GM19468 (cell line): ENCODE results near the gene CD1E.
"Not testable (repeated sequence)": the region's sequence is repeated elsewhere in the genome, so short reads cannot be mapped to it uniquely, and the experiment has no call there.

Source experiments
- ATAC-seq: cut with Tn5 transposase; IDR thresholded peaks from one replicate; pipeline ENCODE4 v1.9.1; 2021; ENCODE audit warnings: mild to moderate bottlenecking, moderate library complexity, moderate number of reproducible peaks; ENCODE audit not compliant: unreplicated experiment; ENCODE audit errors: extremely low read depth

Gene CD1E

DNA sequence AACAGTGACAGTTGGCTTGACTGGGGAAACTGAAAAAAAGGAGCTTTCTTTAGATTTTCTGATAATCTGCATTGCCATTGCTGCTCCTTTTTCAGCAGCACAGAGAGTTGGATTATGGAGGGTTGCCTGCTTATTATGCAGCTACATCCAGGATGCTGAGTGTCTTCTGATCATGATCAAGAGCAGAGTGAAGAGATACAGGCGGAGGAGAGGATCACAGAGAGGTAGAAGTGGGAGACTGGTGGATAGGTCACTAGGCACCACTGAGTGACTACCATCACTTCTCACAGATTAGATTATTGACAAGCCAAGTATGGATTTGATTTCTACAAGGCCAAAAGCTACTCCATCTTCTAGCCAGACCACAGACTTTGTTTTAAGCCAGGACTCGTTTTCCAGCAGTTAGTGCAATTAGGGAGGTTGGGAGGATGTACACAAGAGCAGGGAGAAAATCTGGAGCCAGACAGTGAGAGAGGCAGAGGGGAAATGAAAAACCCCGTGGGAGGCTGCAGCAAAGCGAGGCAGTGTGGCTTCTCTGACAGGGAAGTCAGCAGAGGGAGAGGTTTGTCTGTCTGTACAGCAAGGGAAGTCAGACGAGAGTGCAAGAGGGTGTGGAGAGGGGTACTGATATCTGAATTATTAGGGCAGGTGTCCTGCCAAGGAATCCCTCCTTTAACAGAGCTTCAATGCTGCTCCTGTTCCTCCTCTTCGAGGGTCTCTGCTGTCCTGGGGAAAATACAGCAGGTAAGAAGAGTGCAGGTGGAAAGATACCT is at the start of gene CD1E:
CD1E (plus strand) TSS at position 592 of the 773 bp plus-strand sequence; CDS start at position 687, 95 bp downstream.
- ATAC-seq = no peak

DNA sequence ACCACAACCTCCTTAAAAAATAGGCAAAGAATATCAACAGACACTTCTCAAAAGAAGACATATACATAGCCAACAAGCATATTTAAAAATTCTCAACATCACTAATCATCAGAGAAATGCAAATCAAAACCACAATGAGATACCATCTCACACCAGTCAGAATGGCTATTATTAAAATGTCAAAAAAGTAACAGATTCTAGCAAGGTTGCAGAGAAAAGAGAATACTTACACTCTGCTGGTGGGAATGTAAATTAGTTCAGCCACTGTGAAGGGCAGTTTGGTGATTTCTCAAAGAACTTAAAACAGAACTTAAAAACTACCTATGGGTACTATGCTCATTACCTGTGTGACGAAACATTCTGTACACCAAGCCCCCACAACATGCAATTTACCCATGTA is 43.1 kb upstream of the CD1E start:
- no peak for ATAC-seq

DNA sequence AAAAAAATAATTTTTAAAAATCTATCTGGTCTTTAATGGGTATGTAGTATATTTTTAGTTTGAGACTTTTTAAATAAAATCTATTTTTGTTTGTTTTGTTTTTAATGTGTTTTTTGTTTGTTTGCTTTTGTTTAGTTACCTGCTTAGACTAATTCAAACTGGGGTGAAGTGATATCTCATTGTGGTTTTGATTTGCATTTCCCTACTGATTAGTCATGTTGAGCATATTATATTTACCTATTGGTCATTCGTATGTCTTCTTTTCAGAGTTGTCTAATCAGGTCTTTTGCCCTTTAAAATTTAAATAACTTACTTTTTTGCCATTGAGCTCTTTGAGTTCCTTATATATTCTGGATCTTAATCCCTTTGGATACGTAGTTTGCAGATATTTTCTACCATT is 42.6 kb upstream of the CD1E start:
- no peak for ATAC-seq

DNA sequence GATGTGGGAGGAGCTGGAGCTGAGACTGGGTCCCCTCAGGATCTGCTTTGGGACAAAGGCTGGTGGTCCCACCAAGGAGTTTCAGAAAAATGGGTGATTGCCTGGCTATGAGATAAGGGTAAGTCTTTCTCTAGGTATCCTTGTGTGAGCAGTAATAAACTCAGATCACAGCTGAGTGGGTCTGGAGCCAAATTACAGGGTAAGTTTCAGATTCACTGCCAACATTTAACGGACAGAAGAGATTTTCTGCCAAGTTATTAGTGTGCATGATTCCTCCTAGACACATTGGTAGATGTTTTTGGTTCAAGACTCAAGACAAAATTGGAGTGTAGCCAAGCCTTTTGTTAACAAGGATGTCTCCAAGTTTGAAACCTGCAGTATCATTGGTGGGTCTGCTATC is 29.8 kb upstream of the CD1E start:
- no peak for ATAC-seq

DNA sequence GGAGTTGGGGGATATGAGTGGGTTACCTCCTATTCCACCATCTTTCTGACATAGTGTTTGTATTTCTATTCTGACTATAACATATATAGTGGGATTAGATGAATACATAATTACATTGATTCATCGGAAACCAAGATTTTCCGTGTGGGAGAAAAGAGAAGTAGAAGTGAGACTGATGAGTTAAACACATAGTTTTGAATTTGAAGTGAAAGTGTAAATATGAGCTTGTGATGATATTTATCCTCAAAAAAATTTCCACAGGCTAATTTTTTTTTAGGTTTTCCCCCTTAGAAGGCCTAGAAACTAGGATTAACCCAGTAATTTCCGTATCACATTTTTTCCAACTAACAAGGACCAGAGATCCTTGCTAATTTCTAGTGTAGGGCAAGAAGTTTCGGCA is 29.3 kb upstream of the CD1E start:
- no peak for ATAC-seq

DNA sequence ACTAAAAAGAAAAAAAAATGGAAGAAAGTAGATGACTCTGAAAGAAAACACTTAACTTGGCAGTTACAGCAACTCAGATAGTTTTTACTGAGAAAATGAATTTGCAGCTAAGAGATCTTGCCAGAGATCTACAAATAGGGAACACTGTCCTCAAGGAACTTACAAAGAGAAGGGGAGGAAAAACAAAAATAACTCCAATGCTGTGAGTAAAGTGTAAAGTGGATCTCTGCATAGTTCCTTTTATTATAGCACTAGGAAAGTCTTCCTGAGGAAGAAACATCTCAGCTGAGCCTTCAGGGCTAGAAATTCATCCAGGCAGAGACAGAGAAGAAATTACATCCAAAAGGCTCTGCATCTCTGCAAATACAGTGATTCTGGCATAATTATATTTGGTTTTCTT is 26.2 kb upstream of the CD1E start:
- ATAC-seq = no peak

DNA sequence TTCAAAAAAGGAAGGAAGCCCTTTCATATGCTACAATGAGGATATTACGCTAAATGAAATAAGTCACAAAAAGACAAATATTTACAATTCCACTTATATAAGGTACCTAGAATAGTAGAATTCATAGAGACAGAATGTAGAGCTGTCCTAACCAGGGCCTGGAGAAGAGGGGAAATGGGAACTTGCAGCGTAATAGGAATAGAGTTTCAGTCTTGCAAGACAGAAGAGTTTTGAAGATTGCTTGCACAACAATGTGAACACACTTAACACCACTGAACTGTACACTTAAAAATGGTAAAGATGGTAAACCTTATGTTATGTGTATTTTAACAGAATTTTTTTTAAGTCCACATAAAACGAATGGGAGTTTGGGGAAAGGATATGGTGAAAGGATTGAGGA is 25.3 kb upstream of the CD1E start:
- no peak for ATAC-seq

DNA sequence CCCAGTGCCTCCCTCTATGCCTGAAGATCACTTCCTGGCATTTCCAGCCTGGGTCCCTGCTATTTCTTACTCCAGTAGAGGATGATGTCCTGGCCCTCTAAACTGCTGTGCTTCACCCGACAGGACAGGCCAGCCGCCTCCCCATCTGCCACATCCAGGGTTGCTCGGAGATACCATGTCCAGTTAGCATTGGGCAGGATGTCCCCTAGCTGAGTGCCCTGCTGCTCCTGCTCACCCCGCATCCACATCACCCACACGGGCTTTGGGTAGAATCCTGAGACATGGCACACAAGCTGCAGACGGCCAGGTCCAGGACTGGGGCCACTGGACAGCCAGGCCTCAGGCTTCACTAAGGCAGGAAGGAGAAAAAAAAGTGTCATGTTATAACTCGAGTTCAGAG is 24.4 kb upstream of the CD1E start:
- no peak for ATAC-seq

DNA sequence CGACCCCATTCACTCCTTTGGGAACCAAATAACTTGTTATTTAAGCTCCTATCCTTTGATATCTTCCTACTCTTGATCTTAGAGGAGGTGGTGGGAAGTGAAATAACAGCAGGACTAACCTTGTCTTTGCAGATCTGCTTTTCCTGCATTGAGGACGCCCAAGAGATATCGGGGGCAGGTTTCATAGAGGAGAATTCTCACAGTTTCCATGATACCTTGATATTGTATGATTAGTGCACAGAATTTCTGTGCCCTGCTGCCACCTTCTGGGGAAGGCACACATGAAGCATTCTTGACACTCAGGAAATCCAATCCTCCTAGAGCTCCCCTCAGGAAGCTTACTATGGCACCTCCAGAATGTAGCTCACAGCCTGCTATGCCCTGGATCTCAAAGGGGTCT is 24.0 kb upstream of the CD1E start:
- no peak for ATAC-seq

DNA sequence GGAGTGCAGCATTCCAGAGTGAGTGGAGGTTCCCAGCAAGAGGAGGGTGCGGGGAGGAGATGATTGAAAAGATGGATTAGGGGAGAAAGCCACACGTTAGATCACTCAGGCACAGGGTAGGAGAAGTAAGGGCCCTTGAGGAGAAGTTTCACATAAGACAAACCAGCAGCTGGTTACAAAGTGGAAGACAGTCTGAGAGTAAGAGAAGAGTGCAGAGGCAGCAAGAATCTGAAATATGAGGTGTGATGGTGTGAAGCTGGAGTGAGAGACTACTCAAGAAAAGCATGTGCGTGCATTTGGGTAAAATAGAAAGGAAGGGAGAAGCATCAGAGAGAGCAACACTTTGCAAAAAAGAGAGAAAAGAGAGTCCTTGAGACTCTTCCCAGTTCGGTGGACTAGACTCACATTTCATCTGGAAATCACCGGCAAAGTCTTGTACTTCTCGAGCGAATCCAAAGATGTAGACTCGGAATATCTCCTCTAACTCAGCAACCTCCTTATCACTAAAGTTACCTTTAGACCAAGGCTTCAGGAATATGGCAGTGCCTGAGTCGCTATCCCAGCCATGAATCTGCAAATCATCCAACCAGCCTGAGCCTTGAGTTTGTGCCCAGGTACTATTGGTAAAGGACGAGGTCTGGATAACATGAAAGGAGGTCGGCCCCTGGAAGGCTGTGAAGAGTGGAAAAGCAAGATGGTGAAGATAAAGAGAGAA is 23.1 kb upstream of the CD1E start:
- no peak for ATAC-seq

DNA sequence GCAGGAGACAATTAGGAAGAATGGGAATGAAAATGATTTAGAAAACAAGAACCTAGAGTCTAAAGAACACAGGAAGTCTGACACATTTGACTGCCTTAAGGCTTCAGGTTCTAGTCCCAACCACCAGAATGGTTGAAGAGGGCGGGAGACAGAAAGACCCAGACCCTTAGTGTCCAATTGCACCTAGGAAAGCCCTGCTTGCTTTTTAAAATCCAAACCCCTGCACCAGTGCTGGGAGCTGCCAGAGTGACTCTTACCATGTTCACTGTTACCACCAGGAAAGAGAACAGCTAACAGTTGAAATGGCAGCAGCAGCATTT is 22.6 kb upstream of the CD1E start:
- ATAC-seq = no peak

DNA sequence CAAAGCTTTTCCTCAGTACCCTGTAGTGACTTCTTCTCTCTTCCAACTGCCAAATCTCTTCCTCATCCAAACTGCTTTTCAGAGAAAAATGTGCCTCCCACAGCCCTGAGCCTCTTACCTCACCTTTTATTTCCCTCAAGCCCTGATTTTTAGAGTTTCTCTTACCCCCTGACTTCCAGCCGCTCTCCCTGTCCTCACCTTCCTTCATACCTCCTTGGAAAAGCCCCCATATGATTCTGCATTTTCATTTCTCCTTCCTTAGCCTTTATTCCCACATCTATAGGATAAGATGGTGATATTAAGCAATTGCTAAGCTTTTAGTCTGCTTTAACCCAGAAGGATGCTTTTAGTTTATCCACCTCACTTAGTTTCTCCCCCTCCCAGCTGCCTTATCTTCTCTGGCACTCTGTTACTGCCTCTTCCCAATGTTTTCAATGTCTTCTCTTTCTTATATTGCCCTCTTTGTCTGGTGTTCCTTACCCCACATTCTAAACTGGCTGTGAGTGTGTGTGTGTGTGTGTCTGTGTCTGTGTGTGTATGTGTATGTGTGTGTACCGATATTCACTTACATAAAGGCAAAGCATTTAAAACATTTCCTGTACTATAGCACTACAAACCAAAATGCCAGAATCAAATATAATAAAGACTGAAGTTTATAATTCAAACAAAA is 22.1 kb upstream of the CD1E start, which contains the start of gene CD1B:
CD1B (minus strand) TSS at position 51 of the 670 bp plus-strand sequence. CDS start 108 bp downstream, outside the sequence.
- no peak for ATAC-seq

DNA sequence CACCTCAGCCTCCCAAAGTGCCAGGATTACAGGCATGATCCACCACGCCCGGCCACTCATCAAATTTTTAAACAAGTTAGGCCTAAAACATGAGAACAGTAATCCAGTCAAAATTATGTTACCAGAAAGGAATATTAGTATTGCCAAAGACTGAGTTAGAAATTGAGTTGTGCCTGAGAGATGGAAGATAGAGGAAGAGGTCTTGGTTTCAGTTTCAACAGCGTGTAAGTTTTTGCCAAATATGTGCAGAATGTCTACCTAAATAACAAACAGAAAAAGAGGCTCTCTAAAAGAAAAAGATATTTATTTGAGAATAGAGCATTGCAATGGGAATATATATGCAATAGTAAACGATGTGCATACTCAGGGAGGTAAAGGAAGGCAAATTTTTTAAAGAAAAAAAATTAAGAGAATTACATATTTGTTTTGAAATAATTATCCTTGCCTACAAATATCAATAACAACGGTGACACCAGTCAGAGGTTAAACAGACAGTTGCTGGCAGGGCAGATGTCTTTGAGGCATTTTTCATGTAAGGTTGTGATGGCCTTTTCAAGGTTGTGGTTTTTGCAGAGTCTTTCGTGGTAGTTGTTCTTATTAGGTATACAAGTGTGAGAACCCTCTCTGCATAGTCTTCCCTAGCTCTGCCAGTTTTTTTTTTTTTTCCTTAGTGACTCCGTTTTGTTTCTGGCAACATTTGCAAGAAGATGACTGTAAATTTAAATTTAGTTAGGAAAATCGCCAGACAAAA is 20.1 kb upstream of the CD1E start:
- ATAC-seq = no peak

DNA sequence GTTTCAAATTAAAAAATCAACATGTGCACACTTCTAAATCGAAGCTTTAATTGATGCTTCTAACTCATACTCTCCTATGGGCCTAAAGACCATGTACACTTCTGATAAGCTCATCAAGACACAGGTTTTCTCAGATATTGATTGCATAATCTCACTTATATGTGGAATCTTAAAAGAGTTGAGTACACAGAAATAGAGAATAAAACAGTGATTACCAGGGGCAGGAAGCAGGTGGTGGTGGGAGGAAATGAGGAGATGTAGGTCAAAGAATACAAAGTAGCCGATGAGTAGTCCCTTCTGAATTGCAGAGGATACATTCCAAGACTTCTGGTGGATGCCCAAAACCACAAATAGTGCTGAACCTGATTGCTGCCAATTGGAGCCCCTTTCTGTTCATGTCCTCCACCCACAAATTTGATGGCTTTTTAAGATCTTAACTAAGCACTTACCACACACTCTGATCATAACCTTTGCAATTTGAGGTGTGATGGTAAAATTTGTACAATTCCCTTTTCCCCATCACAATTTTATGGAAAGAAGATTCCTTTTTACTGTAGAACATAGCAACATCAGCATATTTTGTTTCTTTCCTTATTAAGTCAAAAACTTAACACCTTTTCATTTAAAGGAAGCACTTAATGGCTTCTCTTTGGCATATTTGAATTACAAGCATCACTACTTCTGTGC is 19.0 kb upstream of the CD1E start:
- ATAC-seq = no peak

DNA sequence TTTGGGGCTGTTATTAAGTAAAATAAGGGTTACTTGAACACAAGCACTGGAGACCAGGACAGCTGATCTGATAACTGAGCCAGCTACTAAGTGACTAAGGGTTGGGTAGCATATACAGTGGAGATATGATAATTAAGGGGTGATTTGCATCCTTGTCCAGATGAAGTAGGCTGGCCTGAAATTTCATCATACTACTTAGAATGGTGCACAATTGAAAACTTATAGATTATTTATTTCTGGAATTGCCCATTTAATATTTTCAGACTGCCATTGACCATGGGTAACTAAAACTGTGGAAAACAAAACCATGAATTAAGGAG is 18.5 kb upstream of the CD1E start:
- no peak for ATAC-seq

DNA sequence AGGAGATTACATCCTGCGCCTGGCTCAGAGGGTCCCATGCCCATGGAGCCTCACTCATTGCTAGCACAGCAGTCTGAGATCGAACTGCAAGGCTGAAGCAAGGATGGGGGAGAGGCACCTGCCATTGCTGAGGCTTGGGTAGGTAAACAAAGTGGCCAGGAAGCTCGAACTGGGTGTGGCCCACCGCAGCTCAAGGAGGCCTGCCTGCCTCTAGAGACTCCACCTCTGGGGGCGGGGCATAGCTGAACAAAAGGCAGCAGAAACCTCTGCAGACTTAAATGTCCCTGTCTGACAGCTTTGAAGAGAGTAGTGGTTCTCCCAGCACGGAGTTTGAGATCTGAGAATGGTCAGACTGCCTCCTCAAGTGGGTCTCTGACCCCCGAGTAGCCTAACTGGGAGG is 17.3 kb upstream of the CD1E start:
- ATAC-seq = not testable (repeated sequence)

DNA sequence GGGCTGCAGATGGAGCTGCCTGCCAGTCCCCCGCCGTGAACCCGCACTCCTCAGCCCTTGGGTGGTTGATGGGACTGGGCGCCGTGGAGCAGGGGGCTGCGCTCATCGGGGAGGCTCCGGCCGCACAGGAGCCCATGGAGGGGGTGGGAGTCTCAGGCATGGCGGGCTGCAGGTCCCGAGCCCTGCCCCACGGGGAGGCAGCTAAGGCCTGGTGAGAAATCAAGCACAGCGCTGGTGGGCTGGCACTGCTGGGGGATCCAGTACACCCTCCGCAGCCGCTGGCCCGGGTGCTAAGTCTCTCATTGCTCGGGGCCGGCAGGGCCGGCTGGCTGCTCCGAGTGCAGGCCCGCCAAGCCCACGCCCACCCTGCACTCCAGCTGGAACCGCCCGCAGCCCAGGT is 4.7 kb upstream of the CD1E start:
- ATAC-seq = not testable (repeated sequence)

DNA sequence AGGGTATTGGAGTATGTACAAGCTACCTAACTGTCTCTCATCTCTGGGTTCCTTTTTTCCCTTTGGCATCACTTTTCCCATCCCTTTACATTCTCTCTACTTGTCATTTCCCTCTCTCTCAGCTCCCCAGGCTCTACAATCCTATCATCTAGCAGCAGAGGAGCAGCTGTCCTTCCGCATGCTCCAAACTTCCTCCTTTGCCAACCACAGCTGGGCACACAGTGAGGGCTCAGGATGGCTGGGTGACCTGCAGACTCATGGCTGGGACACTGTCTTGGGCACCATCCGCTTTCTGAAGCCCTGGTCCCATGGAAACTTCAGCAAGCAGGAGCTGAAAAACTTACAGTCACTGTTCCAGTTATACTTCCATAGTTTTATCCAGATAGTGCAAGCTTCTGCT is 561 bp downstream of the CD1E start:
- ATAC-seq = no peak

DNA sequence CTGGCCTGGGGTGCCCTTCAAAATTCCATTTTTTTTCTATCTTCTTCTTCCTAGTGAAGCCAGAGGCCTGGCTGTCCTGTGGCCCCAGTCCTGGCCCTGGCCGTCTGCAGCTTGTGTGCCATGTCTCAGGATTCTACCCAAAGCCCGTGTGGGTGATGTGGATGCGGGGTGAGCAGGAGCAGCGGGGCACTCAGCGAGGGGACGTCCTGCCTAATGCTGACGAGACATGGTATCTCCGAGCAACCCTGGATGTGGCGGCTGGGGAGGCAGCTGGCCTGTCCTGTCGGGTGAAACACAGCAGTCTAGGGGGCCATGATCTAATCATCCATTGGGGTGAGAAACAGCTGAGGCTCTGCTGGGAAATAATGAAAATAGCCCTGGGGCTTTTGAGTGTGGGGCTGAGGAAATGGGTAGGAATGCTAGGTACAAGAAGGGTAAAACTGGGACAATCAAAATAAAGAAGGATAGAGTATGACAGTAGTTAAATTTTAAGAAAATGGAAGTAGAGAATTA is 2.1 kb downstream of the CD1E start:
- ATAC-seq = no peak

DNA sequence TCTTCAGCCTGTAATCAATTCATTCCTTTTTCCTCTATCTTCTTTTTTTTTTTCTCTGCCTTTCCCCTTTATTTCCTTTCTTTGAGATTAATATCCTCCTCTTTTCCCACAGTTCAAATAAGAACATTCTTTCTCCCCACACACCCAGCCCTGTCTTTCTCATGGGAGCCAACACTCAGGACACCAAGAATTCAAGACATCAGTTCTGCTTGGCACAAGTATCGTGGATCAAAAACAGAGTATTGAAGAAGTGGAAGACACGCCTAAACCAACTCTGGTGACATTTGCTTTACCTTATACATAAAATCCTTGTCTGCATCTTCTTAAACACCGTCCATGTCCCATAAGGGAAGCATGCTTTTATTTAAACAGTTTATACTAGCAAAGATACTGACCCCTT is 2.9 kb downstream of the CD1E start:
- no peak for ATAC-seq
